ENCODE results near the gene EPHB2.

The EPHB2 gene

GRCh38 chr1:22962558-22962957, 251.9 kb downstream of the EPHB2 start:
- H3K4me3 Mint-ChIP-seq: no peak overlapping the region
- no peak overlapping the region for H3K27ac Mint-ChIP-seq
- H3K36me3 Mint-ChIP-seq: no peaks in the 10 kb centered on the region
- no peak for DNase-seq
- H3K9me3 Mint-ChIP-seq: peaks cover 7% of the 10 kb centered on the region
- H3K27me3 Mint-ChIP-seq: peaks cover 26% of the 10 kb centered on the region
- CTCF ChIA-PET: interaction anchor here (1.4 to 2.7 kb wide), 2 partner anchors 101 to 258 kb away, joined by 4 to 14 read pairs; no protein-coding TSS in a partner anchor
- H3K4me1 Mint-ChIP-seq: no peaks in the 10 kb centered on the region

- DNase-seq: no peak
- Mint-ChIP-seq H3K27ac (no peak overlapping the region), H3K36me3 (no peaks in the 10 kb centered on the region), H3K9me3 (peaks cover 7% of the 10 kb centered on the region), H3K4me3 (no peak overlapping the region), H3K4me1 (no peaks in the 10 kb centered on the region), H3K27me3 (peaks cover 26% of the 10 kb centered on the region)
- CTCF ChIA-PET: interaction anchor here (1.2 to 4.0 kb wide), 5 partner anchors 10 to 258 kb away, joined by 3 to 14 read pairs (median 8); partner anchors contain the start of gene LACTBL1
These were observed 252.5 kb downstream of the EPHB2 start for GRCh38 chr1:22963044-22963677.

GRCh38 chr1:22966309-22966708, 255.7 kb downstream of the EPHB2 start:
- Mint-ChIP-seq H3K27ac (no peak overlapping the region), H3K36me3 (no peaks in the 10 kb centered on the region), H3K27me3 (peaks cover 46% of the 10 kb centered on the region), H3K4me1 (no peaks in the 10 kb centered on the region), H3K4me3 (no peak overlapping the region), H3K9me3 (peaks cover 7% of the 10 kb centered on the region)
- CTCF ChIA-PET: interaction anchor here (0.6 to 4.0 kb wide), 2 partner anchors 218 to 287 kb away, joined by 3 to 14 read pairs; no protein-coding TSS in a partner anchor
- DNase-seq: no peak

- H3K4me1 Mint-ChIP-seq: no peaks in the 10 kb centered on the region
- H3K27ac Mint-ChIP-seq: no peak overlapping the region
- H3K9me3 Mint-ChIP-seq: peaks cover 7% of the 10 kb centered on the region
- DNase-seq: no peak
- H3K27me3 Mint-ChIP-seq: peaks cover 60% of the 10 kb centered on the region
- no peaks in the 10 kb centered on the region for H3K36me3 Mint-ChIP-seq
- CTCF ChIA-PET: no interaction called here
- no peak overlapping the region for H3K4me3 Mint-ChIP-seq
These were observed 257.2 kb downstream of the EPHB2 start for GRCh38 chr1:22967833-22968232.

- H3K4me3 Mint-ChIP-seq: no peak overlapping the region
- CTCF ChIA-PET: no interaction called here
- DNase-seq: no peak
- H3K9me3 Mint-ChIP-seq: peaks cover 7% of the 10 kb centered on the region
- no peak overlapping the region for H3K27ac Mint-ChIP-seq
- peaks cover 55% of the 10 kb centered on the region for H3K27me3 Mint-ChIP-seq
- H3K36me3 Mint-ChIP-seq: no peaks in the 10 kb centered on the region
- H3K4me1 Mint-ChIP-seq: no peaks in the 10 kb centered on the region
These were observed 258.7 kb downstream of the EPHB2 start for GRCh38 chr1:22969304-22969709.

- Mint-ChIP-seq H3K36me3 (no peaks in the 10 kb centered on the region), H3K4me1 (no peaks in the 10 kb centered on the region), H3K27ac (no peak overlapping the region), H3K4me3 (no peak overlapping the region), H3K9me3 (peaks cover 7% of the 10 kb centered on the region), H3K27me3 (peaks cover 53% of the 10 kb centered on the region)
- CTCF ChIA-PET: no interaction called here
- DNase-seq: no peak
These were observed 259.5 kb downstream of the EPHB2 start for GRCh38 chr1:22970096-22970495.
